GM12878 (cell line): ENCODE results near the gene FOXD1. TPM values are rescaled to one million over a fixed set of nuclear protein-coding genes. Genes with fewer than 3 reads are reported as not detected.

ENCODE experiments used
- ATAC-seq: fragments of 200-7000 bp; cut with Tn5 transposase; 3 replicates; pipeline ENCODE4 v1.9.1; 2020; ENCODE audit warnings: mild to moderate bottlenecking, moderate library complexity
- BruUV-seq: library from RNA; stranded (reverse); fragments of 400-500 nt; replicated peaks from 2 replicates; lab custom pipeline; 2021; lab: Mats Ljungman, UMichigan
- CTCF ChIA-PET: fragments of 300-600 bp; sonication (Branson Sonifier 250); formaldehyde crosslinking; extraction: SDS; loops from one replicate; lab custom pipeline; 2021; ENCODE audit warnings: inconsistent platforms; lab: Yijun Ruan, JAX
- POLR2A ChIA-PET: fragments of 350-600 bp; formaldehyde crosslinking; extraction: SDS; loops from one replicate; lab custom pipeline; 2021; ENCODE audit warnings: inconsistent platforms; lab: Charles Lee
- RAD21 ChIA-PET: fragments of 300-600 bp; sonication (Branson Sonifier 250); formaldehyde crosslinking; loops from one replicate; lab custom pipeline; 2023; ENCODE audit warnings: antibody characterized with exemption; ENCODE audit not compliant: unreplicated experiment; lab: Charles Lee
- SMC1A ChIA-PET: fragments of 300-600 bp; sonication (Branson Sonifier 250); formaldehyde crosslinking; loops from one replicate; lab custom pipeline; 2023; ENCODE audit not compliant: unreplicated experiment, uncharacterized antibody; lab: Charles Lee
- DNase-seq: peaks from one replicate; pipeline ENCODE4 v3.0.0-alpha.2; 2011; ENCODE audit warnings: low read depth, low spot score
- FAIRE-seq: peaks from 3 replicates; lab custom pipeline; 2011; peaks lifted over from hg19 to GRCh38; lab: Jason Lieb, UNC
- H2AFZ ChIP-seq: 2 replicates; pipeline ENCODE4 v1.6.0; 2011; ENCODE audit warnings: low read depth, low read length, control low read depth; ENCODE audit not compliant: control insufficient read depth
- H3K27ac ChIP-seq: 2 replicates; pipeline ENCODE4 v1.5.1; 2011; ENCODE audit warnings: control low read depth; ENCODE audit not compliant: control insufficient read depth, insufficient read depth
- H3K27me3 ChIP-seq, 2 experiments: replicated peaks in 1 of 2; 2 replicates each; pipeline versions ENCODE4 v1.6.0 to v1.6.1; 2011; ENCODE audit warnings: low read length in 1 of 2; ENCODE audit not compliant: control insufficient read depth in 2 of 2, insufficient read depth in 2 of 2
- H3K36me3 ChIP-seq, 2 experiments: 2 replicates each; pipeline ENCODE4 v1.5.1; 2011; ENCODE audit warnings: low read length in 1 of 2; ENCODE audit not compliant: control insufficient read depth in 2 of 2, insufficient read depth in 2 of 2
- H3K4me1 ChIP-seq: 2 replicates; pipeline ENCODE4 v1.6.1; 2011; ENCODE audit warnings: mild to moderate bottlenecking, low read length, moderate library complexity, mixed read lengths; ENCODE audit not compliant: control insufficient read depth, insufficient read depth
- H3K4me2 ChIP-seq: 2 replicates; pipeline ENCODE4 v1.6.0; 2011; ENCODE audit warnings: control low read depth; ENCODE audit not compliant: control insufficient read depth, insufficient read depth
- H3K4me3 ChIP-seq: fragments of 200-600 bp; sonication (generic); 2 replicates; pipeline ENCODE4 v1.5.1; 2016
- H3K79me2 ChIP-seq: 2 replicates; pipeline ENCODE4 v1.6.0; 2011; ENCODE audit warnings: low read length; ENCODE audit not compliant: control insufficient read depth, insufficient read depth
- H3K9ac ChIP-seq: 2 replicates; pipeline ENCODE4 v1.8.0; 2011; ENCODE audit warnings: low read length, control low read depth, mixed read lengths; ENCODE audit not compliant: control insufficient read depth, insufficient read depth
- H3K9me3 ChIP-seq: replicated peaks from 3 replicates; pipeline ENCODE4 v1.5.1; 2011; ENCODE audit warnings: mild to moderate bottlenecking, low read length; ENCODE audit not compliant: control insufficient read depth, insufficient read depth
- H4K20me1 ChIP-seq: 2 replicates; pipeline ENCODE4 v1.6.0; 2011; ENCODE audit not compliant: control insufficient read depth, insufficient read depth
- CEBPZ ChIP-seq: fragments of 150-350 bp; IDR thresholded peaks from 2 replicates; pipeline ENCODE4 v1.6.1; 2016; ENCODE audit warnings: low read depth, low read length
- CTCF ChIP-seq, 3 experiments: IDR thresholded peaks in 2 of 3; conservative IDR thresholded peaks in 1 of 3; 2 replicates each; pipeline ENCODE4 v1.5.1; 2011; ENCODE audit warnings: low read depth in 3 of 3, low read length in 3 of 3, mild to moderate bottlenecking in 3 of 3, control low read depth in 2 of 3, moderate library complexity in 2 of 3, inconsistent platforms in 1 of 3, mixed read lengths in 1 of 3; ENCODE audit not compliant: control insufficient read depth in 2 of 3, insufficient read depth in 1 of 3; ENCODE audit errors: extremely low read depth in 1 of 3
- ETV6 ChIP-seq, 2 experiments: fragments of 450-650 bp in 1 of 2; IDR thresholded peaks in 1 of 2; conservative IDR thresholded peaks in 1 of 2; 2 replicates each; pipeline ENCODE4 v1.6.1; 2014; ENCODE audit warnings: antibody characterized with exemption in 1 of 2, borderline replicate concordance in 1 of 2, low read depth in 1 of 2, mild to moderate bottlenecking in 1 of 2, moderate library complexity in 1 of 2
- FOS ChIP-seq: IDR thresholded peaks from 3 replicates; pipeline ENCODE4 v1.6.1; 2011; ENCODE audit warnings: borderline replicate concordance; ENCODE audit not compliant: insufficient read length; ENCODE audit errors: extremely low read depth
- FOXM1 ChIP-seq: IDR thresholded peaks from 2 replicates; pipeline ENCODE4 v1.6.1; 2012; ENCODE audit warnings: low read depth, mild to moderate bottlenecking, inconsistent platforms, low read length, moderate library complexity
- GABPA ChIP-seq: IDR thresholded peaks from 2 replicates; pipeline ENCODE4 v1.6.1; 2014; ENCODE audit warnings: antibody characterized with exemption, low read depth, mild to moderate bottlenecking, inconsistent platforms
- IKZF1 ChIP-seq: fragments of 450-650 bp; conservative IDR thresholded peaks from 2 replicates; pipeline ENCODE4 v1.6.1; 2017; ENCODE audit warnings: antibody characterized with exemption, mild to moderate bottlenecking
- KDM1A ChIP-seq: fragments of 200-600 bp; sonication (generic); IDR thresholded peaks from 2 replicates; pipeline ENCODE4 v1.6.1; 2016; ENCODE audit warnings: borderline replicate concordance
- LARP7 ChIP-seq: fragments of 450-650 bp; IDR thresholded peaks from 2 replicates; pipeline ENCODE4 v1.6.1; 2017; ENCODE audit warnings: mild to moderate bottlenecking
- MAX ChIP-seq: IDR thresholded peaks from 2 replicates; pipeline ENCODE4 v1.6.1; 2012; ENCODE audit warnings: low read depth, low read length, improper control_type of control experiment
- NRF1 ChIP-seq: conservative IDR thresholded peaks from 2 replicates; pipeline ENCODE4 v1.6.1; 2011; ENCODE audit warnings: mild to moderate bottlenecking, low read depth, low read length, improper control_type of control experiment
- STAT3 ChIP-seq: IDR thresholded peaks from 2 replicates; pipeline ENCODE4 v1.6.1; 2011; ENCODE audit warnings: low read depth, low read length, improper control_type of control experiment
- TARDBP ChIP-seq: IDR thresholded peaks from 2 replicates; pipeline ENCODE4 v1.6.1; 2016; ENCODE audit warnings: borderline replicate concordance
- YBX1 ChIP-seq: fragments of 450-650 bp; IDR thresholded peaks from 2 replicates; pipeline ENCODE4 v1.6.1; 2016; ENCODE audit warnings: antibody characterized with exemption
- ZBTB40 ChIP-seq: fragments of 450-650 bp; IDR thresholded peaks from 2 replicates; pipeline ENCODE4 v1.6.1; 2016; ENCODE audit warnings: mild to moderate bottlenecking, moderate library complexity, borderline replicate concordance
- WGBS: methylation state at CpG from one replicate; pipeline ENCODE4 v1.1.6; 2016; ENCODE audit warnings: low lambda C conversion rate; ENCODE audit not compliant: insufficient replicate concordance, insufficient coverage; ENCODE audit errors: missing lambda C conversion rate; 5-methylcytosine and 5-hydroxymethylcytosine counted together
- in situ Hi-C: fragments of 300-500 bp; cut with MboI; formaldehyde crosslinking; loops from 9 replicates; pipeline ENCODE4 v1.14.3; 2018; ENCODE audit warnings: mixed read lengths
- intact Hi-C: fragments of 100-400 bp; cut with micrococcal nuclease; formaldehyde crosslinking; loops from one replicate; pipeline ENCODE4 v1.14.2; 2022; ENCODE audit not compliant: unreplicated experiment
- polyA plus RNA-seq, 11 experiments: library from polyadenylated mRNA; depleted of rRNA in 4 of 11; unstranded in 6 of 11; stranded (reverse) in 5 of 11; fragments of >200 nt; fragmentation: Nextera tagmentation in 4 of 11; fragmentation: Illumina TruSeq in 1 of 11; extraction: Ambion mirVana in 4 of 11; extraction: Trizol in 1 of 11; gene quantifications; 1 replicate in 1 of 11; 2 replicates in 10 of 11; pipeline versions ENCODE4 v1.2.1 to v1.2.3, GENCODE V29; 2011 to 2016; ENCODE audit warnings: inconsistent platforms in 2 of 11, missing spikeins in 2 of 11, low read depth in 1 of 11
- total RNA-seq, 4 experiments: library from RNA; depleted of rRNA in 3 of 4; stranded (reverse); fragments of >200 nt in 3 of 4; fragmentation: Illumina TruSeq in 1 of 4; extraction: Trizol in 1 of 4; gene quantifications; 2 replicates each; pipeline versions ENCODE4 v1.2.1 to v1.2.3, GENCODE V29; 2013 to 2021

FOXD1 gene
- total and polyA plus RNA-seq, 10 of the 15 experiments (the other 5 are each of a cell fraction or from before 2014, with no cell fraction given) = not detected

GRCh38 chr5:73426034-73426433 is 22.5 kb downstream of the FOXD1 start:
- intact Hi-C loops (no loop called here), in situ Hi-C loops (no loop called here)
- H3K4me3 ChIP-seq = no peak overlapping the region
- H3K27me3 ChIP-seq = peaks cover 0 to 2% of the 10 kb centered on the region in 2 experiments; a peak in 2 of 4 replicates
- no peaks in the 10 kb centered on the region for H4K20me1 ChIP-seq
- no peak overlapping the region for H3K4me2 ChIP-seq
- ChIA-PET SMC1A (no interaction called here), RAD21 (no interaction called here), CTCF (interaction anchor here (1.5 kb wide), 1 partner anchor 9 kb away, joined by 4 read pairs; no protein-coding TSS in a partner anchor), POLR2A (no interaction called here)
- FAIRE-seq (no peak), DNase-seq (no peak), ATAC-seq (no peak)
- no peak overlapping the region for H3K27ac ChIP-seq
- H3K9me3 ChIP-seq = no peaks in the 10 kb centered on the region
- no peaks in the 10 kb centered on the region for H3K36me3 ChIP-seq
- no peak overlapping the region for H2AFZ ChIP-seq
- no peaks in the 10 kb centered on the region for H3K79me2 ChIP-seq
- no peak overlapping the region for H3K9ac ChIP-seq
- 9% methylated on average over 3 of the region's 3 CpGs for WGBS
- H3K4me1 ChIP-seq = no peaks in the 10 kb centered on the region
- BruUV-seq = no TSS peak
- TF ChIP-seq KDM1A = no peak
- no peak for TF ChIP-seq CEBPZ
- TF ChIP-seq LARP7 = no peak
- no peak for TF ChIP-seq ETV6 (conservative IDR thresholded peaks at IDR 0.05 in 1 of 2, IDR thresholded peaks at IDR 0.05 in 1 of 2; ENCODE audit: borderline replicate concordance in 1 of 2, low read depth in 1 of 2)
- no peak for TF ChIP-seq MAX
- no peak for TF ChIP-seq IKZF1
- TF ChIP-seq CTCF (IDR thresholded peaks at IDR 0.05 in 2 of 3, conservative IDR thresholded peaks at IDR 0.05 in 1 of 3; ENCODE audit: control insufficient read depth in 2 of 3, extremely low read depth in 1 of 3, insufficient read depth in 1 of 3, low read depth in 3 of 3, low read length in 3 of 3) = no peak
- TF ChIP-seq ZBTB40 = no peak
- no peak for TF ChIP-seq FOS
- no peak for TF ChIP-seq GABPA
- no peak for TF ChIP-seq TARDBP
- no peak for TF ChIP-seq STAT3
- no peak for TF ChIP-seq YBX1
- no peak for TF ChIP-seq FOXM1
- TF ChIP-seq NRF1 = no peak
